Upper lobe of left lung (tissue), 6 donors: Measurements from ENCODE around the gene PHGDH. TPM values are rescaled to one million over a fixed set of nuclear protein-coding genes. Genes with fewer than 3 reads are reported as not detected.

ENCODE experiments used
- ATAC-seq, 2 donors: fragments of 200-7000 bp; cut with Tn5 transposase; one replicate each; pipeline ENCODE4 v1.9.1; 2022; ENCODE audit warnings: mild to moderate bottlenecking in 2 of 2, moderate library complexity in 2 of 2; ENCODE audit not compliant: low FRiP score in 2 of 2
- DNase-seq, 2 donors: peaks; one replicate each; pipeline ENCODE4 v3.0.0-alpha.2; 2019 to 2020
- H3K27ac ChIP-seq, 4 donors: fragments of 200-600 bp; sonication (generic); one replicate each; pipeline ENCODE4 v1.5.1; 2016 to 2019
- H3K27me3 ChIP-seq, 4 donors: fragments of 200-600 bp; sonication (generic); one replicate each; pipeline ENCODE4 v1.5.1; 2017 to 2019
- H3K36me3 ChIP-seq, 4 donors: fragments of 200-600 bp; sonication (generic); one replicate each; pipeline ENCODE4 v1.5.1; 2016 to 2019
- H3K4me1 ChIP-seq, 4 donors: fragments of 200-600 bp; sonication (generic); one replicate each; pipeline ENCODE4 v1.5.1; 2018 to 2019
- H3K4me3 ChIP-seq, 4 donors: fragments of 200-600 bp; sonication (generic); one replicate each; pipeline ENCODE4 v1.5.1; 2017 to 2019; ENCODE audit warnings: mild to moderate bottlenecking in 2 of 4, moderate library complexity in 1 of 4
- H3K9me3 ChIP-seq, 4 donors: fragments of 200-600 bp; sonication (generic); one replicate each; pipeline ENCODE4 v1.5.1; 2018 to 2019
- EP300 ChIP-seq, 4 donors: sonication (generic); formaldehyde crosslinking; IDR thresholded peaks; one replicate each; pipeline ENCODE4 v1.5.1; 2017; ENCODE audit warnings: antibody characterized with exemption in 4 of 4, control low read depth in 2 of 4
- POLR2A ChIP-seq, 4 donors: fragments of 450-650 bp; IDR thresholded peaks; one replicate each; pipeline ENCODE4 v1.5.1; 2016 to 2017; ENCODE audit warnings: antibody characterized with exemption in 4 of 4, mild to moderate bottlenecking in 2 of 4
- POLR2AphosphoS5 ChIP-seq, 2 donors: sonication (generic); formaldehyde crosslinking; IDR thresholded peaks; one replicate each; pipeline ENCODE4 v1.5.1; 2017; ENCODE audit warnings: antibody characterized with exemption in 2 of 2
- WGBS, 2 donors: methylation state at CpG; one replicate each; pipeline ENCODE4 v1.1.5; 2017 to 2018; 5-methylcytosine and 5-hydroxymethylcytosine counted together
- total RNA-seq, 6 donors: library from RNA; depleted of rRNA in 4 of 6; stranded (reverse); fragments of >200 nt in 4 of 6; gene quantifications; one replicate each; pipeline versions ENCODE4 v1.1.0 to v1.2.1, GENCODE V29; 2016 to 2021
- TF ChIP-seq, protein P1 (sequence below), 6 experiments: fragments of 450-650 bp in 4 of 6; fragments of 200-600 bp in 2 of 6; sonication (generic) in 2 of 6; IDR thresholded peaks; one replicate each; pipeline ENCODE4 v1.5.1; 2016 to 2019; ENCODE audit warnings: antibody characterized with exemption in 6 of 6
- donor health status: DM: no; HTN: no; CAD: no; lungs with moderate emphysema.
- donor health status: DM: no; HTN: yes; CAD: no; lungs with severe emphysema.

PHGDH gene
- total RNA-seq, 6 donors from 2014 or later: 12.4 to 60.8 (median 21.7) TPM

DNA sequence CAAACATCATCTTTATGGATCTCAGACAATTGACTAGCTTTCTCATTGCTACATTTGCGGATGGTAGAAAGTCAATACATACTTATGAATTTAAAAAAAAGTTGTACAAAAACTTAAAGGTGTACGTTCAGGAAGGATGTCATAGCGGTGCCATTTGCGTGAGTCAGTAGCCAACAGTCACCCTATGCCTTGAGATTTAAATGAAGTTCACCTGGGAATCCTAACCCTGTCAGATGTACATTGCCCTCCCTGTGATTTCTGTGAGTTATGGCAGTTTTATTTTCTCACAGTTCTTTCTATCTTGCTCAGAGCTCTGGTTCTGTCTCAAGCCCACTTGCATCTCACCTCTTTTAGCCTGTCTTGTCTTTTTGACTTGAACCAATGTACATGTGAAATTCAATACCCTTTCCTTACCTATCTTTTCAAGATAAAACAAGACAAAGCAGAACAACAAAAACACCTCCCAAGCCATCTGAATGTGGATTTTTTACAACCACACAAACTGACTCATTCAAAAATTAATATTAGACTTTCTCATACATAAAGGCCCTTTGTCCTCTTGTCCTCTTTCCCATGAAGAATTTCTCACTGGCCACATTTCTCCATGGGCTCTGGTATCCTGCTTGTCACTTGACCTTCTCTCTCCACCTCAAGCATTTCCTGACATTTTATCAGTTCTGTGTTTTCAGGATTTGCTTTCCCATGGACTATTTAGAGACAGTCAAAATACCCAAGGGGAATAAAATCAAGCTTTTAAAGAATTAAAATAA, 38.4 kb upstream of the PHGDH start:
- TF ChIP-seq POLR2A (IDR thresholded peaks at IDR 0.05): no peak
- TF ChIP-seq, protein P1, sequence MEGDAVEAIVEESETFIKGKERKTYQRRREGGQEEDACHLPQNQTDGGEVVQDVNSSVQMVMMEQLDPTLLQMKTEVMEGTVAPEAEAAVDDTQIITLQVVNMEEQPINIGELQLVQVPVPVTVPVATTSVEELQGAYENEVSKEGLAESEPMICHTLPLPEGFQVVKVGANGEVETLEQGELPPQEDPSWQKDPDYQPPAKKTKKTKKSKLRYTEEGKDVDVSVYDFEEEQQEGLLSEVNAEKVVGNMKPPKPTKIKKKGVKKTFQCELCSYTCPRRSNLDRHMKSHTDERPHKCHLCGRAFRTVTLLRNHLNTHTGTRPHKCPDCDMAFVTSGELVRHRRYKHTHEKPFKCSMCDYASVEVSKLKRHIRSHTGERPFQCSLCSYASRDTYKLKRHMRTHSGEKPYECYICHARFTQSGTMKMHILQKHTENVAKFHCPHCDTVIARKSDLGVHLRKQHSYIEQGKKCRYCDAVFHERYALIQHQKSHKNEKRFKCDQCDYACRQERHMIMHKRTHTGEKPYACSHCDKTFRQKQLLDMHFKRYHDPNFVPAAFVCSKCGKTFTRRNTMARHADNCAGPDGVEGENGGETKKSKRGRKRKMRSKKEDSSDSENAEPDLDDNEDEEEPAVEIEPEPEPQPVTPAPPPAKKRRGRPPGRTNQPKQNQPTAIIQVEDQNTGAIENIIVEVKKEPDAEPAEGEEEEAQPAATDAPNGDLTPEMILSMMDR (IDR thresholded peaks at IDR 0.05): no peak
- no peak for TF ChIP-seq EP300 (IDR thresholded peaks at IDR 0.05)
- no peak for TF ChIP-seq POLR2AphosphoS5 (IDR thresholded peaks at IDR 0.05)
- Histone ChIP-seq H3K27me3 (no peaks in the 10 kb centered on the region), H3K4me3 (no peak overlapping the region), H3K4me1 (peaks cover 4 to 12% (median 8%) of the 10 kb centered on the region in 4 donors), H3K9me3 (no peaks in the 10 kb centered on the region), H3K36me3 (no peaks in the 10 kb centered on the region), H3K27ac (no peak overlapping the region)
- ATAC-seq (no peak), DNase-seq (no peak)
- WGBS, 2 donors: 93 to 95% methylated on average over 4 of the region's 4 CpGs

DNA sequence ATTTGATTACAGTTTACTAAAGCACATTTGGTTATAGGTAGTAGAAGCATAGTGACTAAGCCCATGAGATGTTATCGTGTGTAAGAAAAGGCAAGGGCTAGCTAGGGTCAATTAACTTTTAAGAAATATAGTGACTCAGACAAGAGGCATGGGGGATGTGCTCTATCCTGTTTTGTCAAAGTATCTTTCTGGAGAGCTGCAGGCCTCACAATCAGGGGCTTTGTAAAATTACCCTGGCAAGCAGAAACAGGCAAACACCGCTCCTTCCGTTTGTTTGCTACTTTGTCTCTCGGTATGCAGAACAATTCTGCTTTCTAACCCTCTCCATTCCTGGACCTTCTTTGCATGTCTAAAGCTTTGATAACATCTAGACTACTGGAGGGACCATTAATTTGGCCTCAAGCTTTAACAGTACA, 37.6 kb upstream of the PHGDH start:
- WGBS, 2 donors: 78 to 83% methylated on average over 4 of the region's 4 CpGs
- Histone ChIP-seq H3K27ac (no peak overlapping the region), H3K27me3 (no peaks in the 10 kb centered on the region), H3K4me1 (peaks cover 4 to 12% (median 8%) of the 10 kb centered on the region in 4 donors), H3K4me3 (no peak overlapping the region), H3K9me3 (no peaks in the 10 kb centered on the region), H3K36me3 (no peaks in the 10 kb centered on the region)
- TF ChIP-seq POLR2A (IDR thresholded peaks at IDR 0.05) (no peak), EP300 (IDR thresholded peaks at IDR 0.05) (no peak), POLR2AphosphoS5 (IDR thresholded peaks at IDR 0.05) (no peak)
- TF ChIP-seq, protein P1 (IDR thresholded peaks at IDR 0.05): no peak
- DNase-seq: no peak
- ATAC-seq: no peak

DNA sequence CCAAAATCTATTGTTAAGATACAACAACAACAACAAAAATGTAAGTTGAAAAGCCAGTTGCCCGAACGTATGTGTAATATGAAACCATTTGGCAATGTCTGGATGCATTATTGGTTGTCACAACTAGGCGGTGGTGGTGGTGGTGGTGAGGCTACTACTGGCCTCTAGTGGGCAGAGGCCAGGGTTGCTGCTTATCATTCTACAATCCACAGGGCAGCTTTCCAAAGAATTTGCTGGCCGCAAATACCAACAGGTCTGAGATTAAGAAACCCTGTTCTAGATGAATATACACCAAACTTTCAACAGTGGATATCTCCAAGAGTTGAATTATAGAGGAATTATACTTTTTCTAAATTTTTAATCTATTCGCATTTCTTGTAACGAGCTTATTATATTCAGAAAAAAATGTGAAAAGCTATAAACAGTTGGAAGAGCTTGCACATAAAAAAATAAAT, 36.9 kb upstream of the PHGDH start:
- TF ChIP-seq, protein P1 (IDR thresholded peaks at IDR 0.05): peak in 2 of 6 experiments; percentile 42 to 52
- TF ChIP-seq POLR2AphosphoS5 (IDR thresholded peaks at IDR 0.05): no peak
- peak in 1 of 2 donors; percentile 88 for ATAC-seq

DNA sequence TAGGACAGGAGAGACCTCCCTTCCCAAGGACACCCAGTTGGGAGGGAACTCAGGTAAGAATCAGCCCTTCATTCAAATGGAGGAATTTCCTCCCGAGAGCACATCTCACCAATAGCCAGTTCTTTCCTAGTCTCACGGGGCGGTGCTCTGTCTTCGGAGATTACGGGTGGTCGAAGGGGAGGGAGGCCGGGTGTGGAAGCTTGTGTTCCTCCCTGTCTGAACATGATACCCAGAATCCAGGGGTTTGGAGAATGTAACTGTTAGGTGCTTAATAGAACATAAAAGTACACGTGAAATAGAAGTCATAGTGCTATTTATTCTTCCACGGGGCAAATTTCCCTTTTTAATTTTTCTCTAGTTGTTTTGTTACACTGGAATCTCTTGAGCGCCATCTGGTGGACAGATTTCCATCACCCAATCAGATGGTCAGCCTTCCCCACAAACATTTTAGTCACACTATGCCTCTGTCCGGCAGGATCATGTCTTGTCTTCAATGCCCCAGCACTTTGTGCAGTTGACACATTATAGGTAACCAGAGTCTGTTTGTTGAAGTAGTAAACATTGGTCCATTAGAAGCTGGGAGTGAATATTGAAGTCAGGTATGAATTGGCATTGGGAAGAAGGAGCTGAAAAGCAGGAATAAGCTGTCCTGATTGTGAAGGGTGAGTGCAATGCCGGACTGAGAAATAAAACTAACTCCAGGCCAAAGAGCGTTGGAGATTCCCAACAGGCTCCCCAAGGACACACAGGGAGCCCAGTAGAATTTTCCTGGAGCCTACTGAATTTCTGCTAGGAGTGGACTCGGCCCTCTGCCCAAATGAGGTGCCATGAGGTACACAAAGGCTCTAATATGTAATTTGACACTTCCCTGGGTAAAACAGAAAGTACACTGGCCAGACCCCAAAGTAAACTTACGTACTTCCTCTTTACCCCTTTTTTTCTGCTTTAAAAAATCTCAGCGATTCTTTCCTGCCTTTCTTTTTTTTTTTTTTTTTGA, 36.1 kb upstream of the PHGDH start:
- Histone ChIP-seq H3K27me3 (no peaks in the 10 kb centered on the region), H3K9me3 (no peaks in the 10 kb centered on the region), H3K27ac (peak overlapping the region; percentile 19 to 68 (median 49)), H3K4me1 (peaks cover 4 to 12% (median 8%) of the 10 kb centered on the region in 4 donors), H3K4me3 (peak overlapping the region; percentile 2 to 45 (median 32)), H3K36me3 (no peaks in the 10 kb centered on the region)
- TF ChIP-seq EP300 (IDR thresholded peaks at IDR 0.05) (no peak), POLR2AphosphoS5 (IDR thresholded peaks at IDR 0.05) (no peak), POLR2A (IDR thresholded peaks at IDR 0.05) (no peak)
- TF ChIP-seq, protein P1 (IDR thresholded peaks at IDR 0.05): peak; percentile 63 to 81 (median 76)
- 14 to 15% methylated on average over 16 of the region's 16 CpGs for WGBS, 2 donors
- peak in 1 of 2 donors; percentile 84 for DNase-seq
- peak; percentile 86 to 90 for ATAC-seq

More for the DNA sequence above, 36.9 kb upstream of the PHGDH start:
- Histone ChIP-seq H3K9me3 (no peaks in the 10 kb centered on the region), H3K27ac (peak overlapping the region in 1 of 4 donors; percentile 36), H3K36me3 (no peaks in the 10 kb centered on the region), H3K4me1 (peaks cover 4 to 12% (median 8%) of the 10 kb centered on the region in 4 donors), H3K4me3 (peak overlapping the region in 1 of 4 donors; percentile 45), H3K27me3 (no peaks in the 10 kb centered on the region)
- no peak for DNase-seq
- 54 to 64% methylated on average over 5 to 6 of the region's 6 CpGs for WGBS, 2 donors
